Peyer's patch (tissue), 4 donors: ENCODE results near the gene CFAP119. TPM values are rescaled to one million over a fixed set of nuclear protein-coding genes. Genes with fewer than 3 reads are reported as not detected.
A peak's percentile ranks its signal among the peaks of the same experiment; 100 is the strongest.

ENCODE experiments used
- DNase-seq, 3 donors: peaks; one replicate each; pipeline ENCODE4 v3.0.0-alpha.2; 2017 to 2019
- H3K27ac ChIP-seq, 4 donors: fragments of 200-600 bp; sonication (generic); one replicate each; pipeline ENCODE4 v1.5.1; 2016 to 2019
- H3K27me3 ChIP-seq, 2 donors: fragments of 200-600 bp; sonication (generic); one replicate each; pipeline ENCODE4 v1.5.1; 2019
- H3K36me3 ChIP-seq, 3 donors: fragments of 200-600 bp; sonication (generic); one replicate each; pipeline ENCODE4 v1.5.1; 2016 to 2019
- H3K4me1 ChIP-seq, 4 donors: fragments of 200-600 bp; sonication (generic); one replicate each; pipeline ENCODE4 v1.5.1; 2016 to 2019
- H3K4me3 ChIP-seq, 4 donors: fragments of 200-600 bp; sonication (generic); 1 replicate in 3 of 4; 2 replicates in 1 of 4; pipeline ENCODE4 v1.5.1; 2016 to 2019; ENCODE audit warnings: mild to moderate bottlenecking in 1 of 4
- H3K9me3 ChIP-seq, 4 donors: fragments of 200-600 bp; sonication (generic); one replicate each; pipeline ENCODE4 v1.5.1; 2016 to 2019; ENCODE audit warnings: mild to moderate bottlenecking in 1 of 4
- CTCF ChIP-seq, 6 experiments: fragments of 450-650 bp in 4 of 6; fragments of 200-600 bp in 2 of 6; sonication (generic) in 1 of 6; IDR thresholded peaks; one replicate each; pipeline ENCODE4 v1.5.1; 2017 to 2019; ENCODE audit warnings: antibody characterized with exemption in 6 of 6, mild to moderate bottlenecking in 3 of 6, moderate library complexity in 1 of 6
- POLR2A ChIP-seq, 2 donors: fragments of 450-650 bp; IDR thresholded peaks; one replicate each; pipeline ENCODE4 v1.5.1; 2017; ENCODE audit warnings: antibody characterized with exemption in 2 of 2, mild to moderate bottlenecking in 2 of 2, moderate library complexity in 2 of 2
- total RNA-seq, 4 donors: library from RNA; depleted of rRNA; stranded (reverse); fragments of >200 nt; gene quantifications; one replicate each; pipeline ENCODE4 v1.1.0, GENCODE V29; 2016

The CFAP119 gene
- total RNA-seq, 4 donors from 2014 or later: 2.9 to 17.3 (median 4.2) TPM

- TF ChIP-seq CTCF (IDR thresholded peaks at IDR 0.05): peak in 1 of 6 experiments; percentile 8
- no peak for TF ChIP-seq POLR2A (IDR thresholded peaks at IDR 0.05)
- Histone ChIP-seq H3K4me3 (no peak overlapping the region), H3K36me3 (peaks cover 0 to 76% (median 3%) of the 10 kb centered on the region in 3 donors), H3K9me3 (no peaks in the 10 kb centered on the region), H3K27me3 (no peaks in the 10 kb centered on the region), H3K4me1 (peaks cover 0 to 27% (median 1%) of the 10 kb centered on the region in 4 donors), H3K27ac (peak overlapping the region in 3 of 4 donors; percentile 50 to 78 (median 64))
- DNase-seq: no peak
These were observed 36.5 kb downstream of the CFAP119 start for GRCh38 chr16:30725418-30725792.

- Histone ChIP-seq H3K27ac (peak overlapping the region in 3 of 4 donors; percentile 50 to 78 (median 64)), H3K36me3 (peaks cover 0 to 76% (median 3%) of the 10 kb centered on the region in 3 donors), H3K27me3 (no peaks in the 10 kb centered on the region), H3K4me1 (peaks cover 0 to 26% (median 1%) of the 10 kb centered on the region in 4 donors), H3K4me3 (no peak overlapping the region), H3K9me3 (no peaks in the 10 kb centered on the region)
- TF ChIP-seq POLR2A (IDR thresholded peaks at IDR 0.05): no peak
- TF ChIP-seq CTCF (IDR thresholded peaks at IDR 0.05): no peak
- peak in 2 of 3 donors; percentile 64 to 68 for DNase-seq
These were observed 37.0 kb downstream of the CFAP119 start for GRCh38 chr16:30724641-30725417.

- no peaks in the 10 kb centered on the region for H3K27me3 ChIP-seq
- no peak for TF ChIP-seq CTCF (IDR thresholded peaks at IDR 0.05)
- no peak for TF ChIP-seq POLR2A (IDR thresholded peaks at IDR 0.05)
- H3K36me3 ChIP-seq: peaks cover 0 to 76% (median 3%) of the 10 kb centered on the region in 3 donors
- peaks cover 0 to 18% (median 1%) of the 10 kb centered on the region in 4 donors for H3K4me1 ChIP-seq
- no peak overlapping the region for H3K4me3 ChIP-seq
- DNase-seq: peak in 2 of 3 donors; percentile 42
- peak overlapping the region in 1 of 4 donors; percentile 78 for H3K27ac ChIP-seq
- no peaks in the 10 kb centered on the region for H3K9me3 ChIP-seq
These were observed 38.0 kb downstream of the CFAP119 start for GRCh38 chr16:30723725-30724355.

DNA sequence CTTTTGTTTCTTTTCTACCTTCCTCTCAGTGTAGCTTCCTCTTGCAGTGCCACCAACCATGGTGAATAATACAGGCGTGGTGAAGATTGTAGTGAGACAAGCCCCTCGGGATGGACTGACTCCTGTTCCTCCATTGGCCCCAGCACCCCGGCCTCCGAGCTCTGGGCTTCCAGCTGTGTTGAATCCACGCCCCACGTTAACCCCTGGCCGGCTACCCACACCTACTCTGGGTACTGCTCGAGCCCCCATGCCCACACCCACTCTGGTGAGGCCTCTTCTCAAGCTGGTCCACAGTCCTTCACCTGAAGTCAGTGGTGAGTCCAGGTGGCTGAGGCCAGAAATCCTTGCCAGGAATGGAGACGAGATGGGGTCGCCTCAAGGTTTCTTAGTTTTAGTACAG lies 38.9 kb downstream of the CFAP119 start:
- H3K27me3 ChIP-seq: no peaks in the 10 kb centered on the region
- peaks cover 0 to 17% (median 1%) of the 10 kb centered on the region in 4 donors for H3K4me1 ChIP-seq
- H3K4me3 ChIP-seq: no peak overlapping the region
- H3K36me3 ChIP-seq: peaks cover 0 to 82% (median 3%) of the 10 kb centered on the region in 3 donors
- H3K27ac ChIP-seq: peak overlapping the region in 1 of 4 donors; percentile 22
- no peak for TF ChIP-seq POLR2A (IDR thresholded peaks at IDR 0.05)
- no peak for TF ChIP-seq CTCF (IDR thresholded peaks at IDR 0.05)
- no peaks in the 10 kb centered on the region for H3K9me3 ChIP-seq
- DNase-seq: peak in 2 of 3 donors; percentile 42 to 45

DNA sequence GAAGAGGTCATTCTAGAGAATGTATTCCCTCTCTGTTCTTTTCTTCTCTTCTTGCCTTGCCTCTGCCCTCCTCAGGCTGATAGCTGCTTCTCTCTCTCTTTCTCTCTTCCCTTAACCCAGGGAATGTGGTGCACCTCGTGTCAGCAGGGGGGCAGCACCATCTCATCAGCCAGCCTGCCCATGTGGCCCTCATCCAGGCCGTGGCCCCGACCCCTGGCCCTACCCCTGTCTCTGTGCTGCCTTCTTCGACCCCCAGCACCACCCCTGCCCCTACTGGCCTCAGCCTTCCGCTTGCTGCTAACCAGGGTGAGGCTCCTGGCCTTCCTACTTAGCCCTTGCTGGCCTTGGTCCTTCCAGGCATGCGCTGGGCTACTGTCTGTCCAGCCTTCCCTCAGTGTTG lies 39.4 kb downstream of the CFAP119 start:
- no peaks in the 10 kb centered on the region for H3K27me3 ChIP-seq
- H3K9me3 ChIP-seq: no peaks in the 10 kb centered on the region
- peaks cover 0 to 87% (median 3%) of the 10 kb centered on the region in 3 donors for H3K36me3 ChIP-seq
- peaks cover 0 to 17% (median 1%) of the 10 kb centered on the region in 4 donors for H3K4me1 ChIP-seq
- H3K27ac ChIP-seq: peak overlapping the region in 2 of 4 donors; percentile 22 to 38
- no peak overlapping the region for H3K4me3 ChIP-seq
- TF ChIP-seq POLR2A (IDR thresholded peaks at IDR 0.05) (no peak), CTCF (IDR thresholded peaks at IDR 0.05) (peak in 2 of 6 experiments; percentile 15 to 23)
- peak in 2 of 3 donors; percentile 42 to 49 for DNase-seq
